NCI-H1105 treated with DMSO at 0.1 percent for 48 hours (cell line): ENCODE measurements around the gene DCAF16.

ENCODE experiments used
- DNase-seq: peaks from one replicate; lab custom pipeline; 2025; lab: John Stamatoyannopoulos, UW

DCAF16 gene

DNA sequence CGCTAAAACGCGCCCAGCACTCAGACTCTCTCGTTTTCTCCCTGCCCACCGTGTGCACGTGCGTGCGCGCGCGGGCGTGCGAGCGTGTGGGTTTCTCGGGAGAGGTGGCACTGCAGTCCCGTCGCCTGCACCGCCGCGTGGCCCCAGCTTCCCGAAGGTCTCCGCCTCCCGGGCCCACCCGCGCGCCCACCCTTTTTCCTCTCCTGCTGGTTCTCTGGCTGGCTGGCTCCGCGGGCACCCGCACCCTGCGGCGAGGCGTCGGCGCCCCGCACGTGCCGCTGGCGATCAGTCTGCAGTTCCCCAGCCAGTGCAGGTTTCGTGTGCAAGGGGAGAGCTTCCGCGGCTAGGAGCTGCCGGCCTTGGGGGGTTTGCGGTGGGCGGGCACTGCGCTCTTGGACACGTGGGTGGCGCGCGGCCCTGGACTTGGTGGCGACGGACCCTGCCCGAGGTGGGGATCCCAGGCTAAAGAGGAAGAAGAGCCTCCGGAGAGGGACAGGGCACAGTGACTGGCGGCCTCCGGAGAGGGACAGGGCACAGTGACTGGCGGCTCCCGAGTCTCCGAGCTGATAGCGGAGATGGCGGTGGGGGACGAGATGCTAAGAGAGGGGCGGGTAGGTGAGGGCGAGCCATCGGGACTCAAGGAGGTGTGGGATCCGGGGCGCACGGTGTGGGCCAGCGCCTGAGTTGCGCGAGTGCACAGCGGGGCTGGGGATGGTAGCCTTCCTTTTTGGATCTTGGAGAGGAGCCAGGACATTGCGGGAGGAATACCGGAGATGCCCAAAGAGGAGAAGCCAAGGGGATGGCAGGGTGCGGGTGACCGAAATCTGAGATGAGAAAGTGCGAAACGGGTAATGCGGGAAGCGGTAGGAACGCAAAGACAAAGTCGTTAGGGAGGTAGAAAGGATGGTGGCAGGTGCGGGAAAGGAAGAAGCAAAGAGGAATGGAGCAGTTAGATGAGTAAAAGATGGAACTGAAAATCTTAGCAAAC is 29.0 kb downstream of the DCAF16 start, which contains the start of gene FAM184B:
FAM184B (minus strand) TSS at position 322 of the 988 bp plus-strand sequence. CDS start 322 bp downstream, outside the sequence.
- DNase-seq = no peak

DNA sequence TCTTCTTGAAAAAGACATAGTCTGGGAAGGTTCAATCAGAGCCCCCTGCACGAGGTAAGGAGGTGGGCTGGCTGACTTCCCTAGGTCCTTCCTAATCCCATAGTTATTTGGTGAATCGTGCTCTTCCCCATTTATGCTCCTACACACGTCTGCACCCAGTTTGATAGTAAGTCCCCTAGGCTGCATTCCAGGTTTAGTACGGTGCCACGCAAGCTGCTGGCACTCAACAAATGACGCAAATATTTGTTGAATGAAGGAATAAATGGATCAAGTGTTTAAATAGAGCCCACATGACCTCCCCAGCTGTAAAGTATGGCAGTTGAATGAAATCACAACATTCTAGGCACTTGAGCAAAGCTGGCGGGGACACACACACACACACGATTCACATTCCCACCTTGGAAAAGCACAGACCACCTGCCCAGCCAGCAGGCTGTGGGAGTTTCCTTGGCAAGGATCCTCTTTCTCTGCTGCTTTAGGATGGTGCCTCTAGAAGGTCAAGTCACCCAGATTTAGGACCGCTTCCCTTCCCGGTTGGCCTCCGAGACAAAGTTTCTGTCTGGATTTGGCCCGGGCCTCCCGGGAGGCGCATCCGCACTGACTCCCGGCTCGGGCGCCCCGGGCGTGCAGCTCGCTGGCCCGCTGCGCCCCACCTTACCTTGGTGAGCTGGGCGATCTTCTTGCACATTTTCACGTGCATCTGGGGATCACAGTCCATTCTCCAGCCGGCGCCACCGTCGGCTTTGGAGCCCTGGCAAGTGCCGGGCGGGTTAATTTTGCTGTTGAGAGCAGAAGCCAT is 29.9 kb downstream of the DCAF16 start:
- peak; percentile 61 for DNase-seq

DNA sequence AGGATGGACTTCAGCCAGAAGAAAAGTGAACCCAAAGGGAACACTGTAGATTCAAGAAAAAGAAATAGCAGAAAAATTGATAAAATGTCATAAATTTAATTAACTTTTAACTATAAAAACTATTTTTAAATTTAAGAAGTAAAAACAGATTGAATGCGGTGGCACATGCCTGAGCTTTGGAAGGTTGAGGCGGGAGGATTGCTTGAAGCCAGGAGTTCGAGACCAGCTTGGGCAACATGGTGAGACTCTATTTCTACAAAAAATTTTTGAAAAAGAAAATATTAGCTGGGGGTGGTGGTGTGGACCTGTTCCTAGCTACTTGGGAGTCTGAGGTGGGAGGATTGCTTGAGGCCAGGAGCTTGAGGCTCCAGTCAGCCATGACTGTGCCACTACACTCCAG is 32.1 kb downstream of the DCAF16 start:
- DNase-seq = no peak

DNA sequence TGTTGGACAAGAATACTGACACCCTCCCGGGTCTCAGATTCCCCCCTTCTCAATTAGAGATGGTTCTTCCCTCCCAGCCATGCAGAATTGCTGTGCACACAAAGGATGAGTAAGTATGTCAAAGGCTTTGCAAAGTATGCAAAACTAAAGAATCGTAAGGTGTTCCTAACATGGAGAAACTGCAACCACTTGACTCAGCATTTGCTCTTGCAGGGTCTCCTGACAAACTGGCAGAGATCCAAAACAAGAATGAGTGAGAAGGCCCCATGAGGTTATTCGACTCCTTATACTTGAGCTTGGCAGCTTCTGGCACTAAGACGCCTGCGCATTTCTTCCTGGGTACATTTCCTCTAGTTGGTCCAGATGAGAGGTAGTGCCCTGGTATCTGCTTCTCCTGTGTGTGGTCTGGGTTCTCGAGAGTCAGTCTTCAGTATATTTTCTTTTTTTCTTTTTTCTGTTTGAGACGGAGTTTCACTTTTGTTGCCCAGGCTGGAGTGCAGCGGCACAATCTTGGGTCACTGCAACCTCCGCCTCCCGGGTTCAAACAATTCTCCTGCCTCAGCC is 37.3 kb downstream of the DCAF16 start:
- no peak for DNase-seq

DNA sequence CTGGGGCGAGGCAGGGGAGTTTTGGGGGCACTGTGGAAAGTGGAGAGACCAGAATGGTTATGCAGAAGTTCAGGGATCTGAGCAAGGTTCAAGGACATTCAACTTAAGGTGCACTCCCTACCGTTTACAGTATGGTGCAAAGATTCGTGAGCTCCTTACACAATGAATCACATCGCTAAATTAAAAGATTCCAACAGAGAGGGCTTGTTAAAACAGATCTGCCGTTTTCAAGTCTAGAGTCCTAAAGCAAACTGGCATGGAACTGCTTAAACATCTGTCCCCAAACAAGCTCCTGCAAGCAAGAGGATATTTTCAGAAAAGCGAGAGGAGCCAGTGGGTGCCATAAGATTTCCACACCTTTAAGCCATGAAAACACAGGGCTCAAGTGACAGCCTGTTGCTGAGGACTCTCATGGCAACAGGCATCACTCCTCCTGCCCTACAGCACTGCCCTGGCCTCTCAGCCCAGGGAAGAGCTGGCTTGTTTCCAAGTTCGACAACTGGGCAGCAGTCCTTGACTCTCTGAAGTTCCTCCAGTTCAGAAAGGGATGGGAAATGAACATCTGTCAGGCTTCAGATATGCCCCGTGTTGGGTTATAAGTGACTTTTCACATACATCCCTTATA is 39.2 kb downstream of the DCAF16 start:
- peak; percentile 36 for DNase-seq

DNA sequence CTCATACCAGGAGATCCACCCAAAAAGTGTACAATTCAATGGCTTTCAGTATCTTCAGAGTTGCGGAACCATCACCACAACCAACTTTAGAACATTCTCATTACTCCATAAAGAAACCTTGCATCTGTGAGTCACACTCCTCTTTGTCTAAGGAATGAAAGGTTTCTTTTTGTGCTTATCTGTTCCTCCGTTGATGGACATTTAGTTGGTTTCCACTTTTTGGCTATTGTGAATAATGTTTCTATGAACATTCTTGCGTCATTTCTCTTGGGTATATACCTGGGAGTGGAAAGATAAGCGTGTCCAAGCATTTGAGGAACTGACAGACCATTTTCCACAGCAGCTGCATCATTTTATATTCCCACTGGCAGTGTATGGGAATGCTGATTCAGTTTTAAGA is 39.7 kb downstream of the DCAF16 start:
- DNase-seq = no peak

DNA sequence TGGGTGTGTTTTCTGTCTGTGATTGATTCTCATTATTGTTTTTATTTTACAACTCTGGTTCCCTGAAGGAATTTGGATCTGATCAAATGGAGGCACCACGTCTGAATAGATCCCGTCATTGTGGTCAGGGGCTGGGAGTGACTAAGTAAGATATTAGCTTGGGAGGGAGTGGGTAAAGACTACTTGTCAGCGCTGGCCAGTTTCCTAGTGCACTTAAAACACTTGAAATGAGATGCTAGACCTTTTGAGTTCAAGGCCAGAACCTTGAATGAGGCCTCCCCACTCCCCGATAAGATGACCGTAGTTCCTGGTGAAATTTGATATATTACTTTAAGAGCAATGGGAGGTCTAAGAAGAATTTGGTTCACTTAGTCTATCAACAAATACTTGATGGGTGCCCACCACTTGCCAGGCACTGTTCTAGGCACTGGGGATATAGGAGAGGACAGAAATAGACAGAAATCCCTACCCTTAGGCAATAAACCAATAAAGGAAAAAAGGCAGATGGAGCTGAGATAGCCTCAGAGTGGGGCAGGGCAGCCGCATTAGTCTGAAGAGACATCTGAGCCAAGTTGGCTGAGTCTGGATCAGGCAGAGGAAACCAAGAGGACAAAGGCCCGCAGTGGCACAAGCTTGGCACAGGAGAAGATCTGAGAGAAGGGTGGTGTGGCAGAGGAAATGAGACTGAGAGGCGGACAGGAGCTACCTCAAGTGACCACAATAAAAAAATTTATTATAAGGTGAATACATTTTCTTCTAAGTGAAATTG is 41.0 kb downstream of the DCAF16 start:
- DNase-seq = no peak

DNA sequence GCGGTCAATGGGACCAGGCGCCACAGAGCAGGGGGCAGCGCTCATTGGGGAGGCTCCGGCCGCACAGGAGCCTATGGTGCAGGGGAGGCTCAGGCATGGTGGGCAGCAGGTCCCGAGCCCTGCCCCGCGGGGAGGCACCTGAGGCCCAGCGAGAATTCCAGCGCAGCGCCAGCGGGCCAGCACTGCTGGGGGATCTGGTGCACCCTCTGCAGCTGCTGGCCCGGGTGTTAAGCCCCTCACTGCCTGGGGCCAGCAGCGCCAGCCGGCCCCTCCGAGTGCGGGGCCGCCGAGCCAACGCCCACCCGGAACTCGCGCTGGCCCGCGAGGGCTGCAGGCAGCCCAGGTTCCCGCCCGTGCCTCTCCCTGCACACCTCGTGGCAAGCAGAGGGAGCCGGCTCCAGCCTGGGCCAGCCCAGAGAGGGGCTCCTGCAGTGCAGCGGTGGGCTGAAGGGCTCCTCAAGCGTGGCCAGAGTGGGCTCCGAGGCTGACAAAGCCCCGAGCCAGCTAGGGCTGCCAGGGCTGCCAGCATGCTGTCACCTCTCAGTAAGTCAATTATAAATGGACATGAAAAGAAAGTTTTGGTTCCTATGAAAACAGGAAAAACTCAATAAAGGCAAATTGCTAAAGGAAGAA is 43.6 kb downstream of the DCAF16 start:
- DNase-seq = no peak

DNA sequence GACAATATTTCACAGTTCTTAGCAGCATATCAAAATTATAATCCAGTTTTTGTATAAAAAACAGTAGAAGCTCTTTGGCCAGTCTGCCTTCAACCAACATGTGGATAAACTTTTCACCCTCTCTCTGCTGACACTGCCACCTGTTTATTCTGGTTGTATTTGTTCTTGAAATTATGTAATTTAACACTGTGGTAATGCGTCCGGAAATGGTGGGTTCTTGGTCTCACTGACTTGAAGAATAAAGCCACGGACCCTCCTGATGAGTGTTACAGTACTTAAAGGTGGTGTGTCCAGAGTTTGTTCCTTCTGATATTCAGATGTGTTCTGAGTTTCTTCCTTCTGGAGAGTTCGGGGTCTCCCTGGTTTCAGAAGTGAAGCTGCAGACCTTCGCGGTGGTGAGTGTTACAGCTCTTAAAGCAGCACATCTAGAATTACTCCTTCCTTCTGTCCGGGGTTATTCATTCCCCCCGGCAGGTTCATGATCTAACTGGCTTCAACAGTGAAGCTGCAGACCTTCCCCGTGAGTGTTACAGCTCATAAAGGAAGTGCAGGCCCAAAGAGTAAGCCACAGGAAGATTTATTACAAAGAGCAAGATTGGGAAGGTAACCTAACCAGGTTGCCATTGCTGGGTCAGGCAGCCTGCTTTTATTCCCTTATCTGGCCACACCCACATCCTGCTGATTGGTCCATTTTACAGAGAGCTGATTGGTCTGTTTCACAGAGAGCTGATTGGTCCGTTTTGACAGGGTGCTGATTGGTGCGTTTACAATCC is 44.9 kb downstream of the DCAF16 start:
- DNase-seq = no peak

DNA sequence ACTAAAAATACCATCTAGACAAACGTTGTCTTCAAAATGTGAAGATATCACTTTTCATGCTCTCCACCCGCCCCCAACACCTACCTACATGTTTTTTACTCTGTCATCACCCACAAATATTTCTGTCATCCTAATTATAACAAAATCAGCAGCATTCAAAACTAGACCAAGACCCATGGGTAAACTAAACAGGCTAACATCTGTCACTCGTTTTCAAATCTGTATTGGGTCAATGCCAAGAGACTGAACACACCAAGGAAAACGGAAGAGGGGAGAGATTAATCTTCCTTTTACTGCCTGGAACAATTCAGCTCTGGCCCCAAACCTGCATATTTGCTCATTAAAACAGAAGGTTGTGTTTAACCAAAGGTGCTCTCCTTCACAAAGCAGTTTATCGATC is 46.6 kb downstream of the DCAF16 start:
- DNase-seq = no peak

DNA sequence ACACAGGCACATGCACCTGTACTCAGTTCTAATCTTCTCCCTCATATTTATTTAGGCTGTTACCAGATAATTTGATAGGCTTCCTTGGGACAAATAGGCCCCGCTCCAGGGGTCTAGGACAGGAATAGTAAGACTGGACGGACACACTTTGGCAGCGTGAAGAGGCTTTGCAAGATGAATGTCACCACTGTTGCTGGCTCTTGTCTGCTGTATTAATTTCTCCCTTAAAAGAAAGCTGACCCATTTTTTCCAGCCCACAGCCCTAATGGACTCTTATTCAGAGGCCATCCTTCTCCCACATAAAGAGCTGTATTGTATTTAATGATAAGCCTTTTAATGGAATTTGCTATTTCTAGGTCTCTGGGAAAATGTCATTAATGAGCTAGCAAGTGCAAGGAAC is 47.1 kb downstream of the DCAF16 start:
- DNase-seq = no peak

DNA sequence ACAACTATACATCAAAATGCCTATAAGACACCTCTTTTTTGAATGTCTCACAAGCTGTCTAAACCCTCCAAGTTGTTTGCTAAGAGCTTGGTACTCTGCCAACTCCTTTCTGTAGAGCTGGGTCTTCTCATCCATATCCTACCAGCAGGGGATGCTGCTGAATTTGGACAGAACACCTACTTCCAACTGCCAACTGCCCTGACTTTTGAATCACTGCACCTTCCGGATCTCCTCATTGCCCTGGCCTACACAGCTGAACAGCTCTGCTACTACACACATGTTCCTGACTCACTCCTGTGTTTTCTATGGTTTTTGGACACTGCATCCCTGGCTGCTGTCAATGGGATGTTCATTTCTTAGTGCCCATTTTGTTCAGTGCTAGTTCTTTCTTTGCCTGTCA is 47.8 kb downstream of the DCAF16 start:
- DNase-seq = no peak

DNA sequence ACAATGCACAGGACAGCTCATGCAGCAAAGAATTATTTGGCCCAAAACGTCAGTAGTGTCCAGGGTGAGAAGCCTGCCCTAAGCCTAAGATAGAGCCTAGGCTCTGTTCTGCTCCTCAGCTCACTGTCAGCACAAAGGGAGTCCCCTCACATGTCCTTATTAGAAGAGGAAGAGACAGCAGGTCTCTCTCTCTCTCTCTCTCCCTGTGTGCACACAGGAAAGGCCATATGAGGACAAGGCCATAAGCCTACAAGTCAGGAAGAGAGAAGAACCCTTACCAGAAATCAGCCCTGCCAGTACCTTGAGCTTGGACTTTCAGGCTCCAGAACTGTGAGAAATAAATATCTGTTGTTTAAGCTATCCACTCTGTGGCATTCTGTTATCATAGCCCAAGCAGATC is 49.5 kb downstream of the DCAF16 start:
- no peak for DNase-seq

DNA sequence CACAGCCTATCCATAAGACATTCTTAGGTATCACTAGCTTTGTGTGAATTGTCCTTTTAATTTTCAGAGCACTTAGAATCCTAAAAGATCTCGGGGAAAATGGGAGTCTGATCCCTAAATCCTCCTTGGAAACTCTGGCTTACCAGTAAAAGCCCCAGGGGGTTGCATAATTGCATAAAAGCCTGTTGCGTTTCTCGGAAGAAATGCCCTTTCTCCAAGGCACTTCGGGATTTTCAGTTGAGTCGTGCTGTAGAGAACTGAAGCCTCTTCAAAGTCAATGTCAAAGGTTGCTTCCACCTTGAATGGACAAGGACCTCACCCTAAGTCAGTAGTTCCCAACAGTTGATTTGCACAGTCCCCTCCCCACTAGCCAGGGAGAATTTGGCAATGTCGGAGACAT is 49.9 kb downstream of the DCAF16 start:
- DNase-seq = no peak

DNA sequence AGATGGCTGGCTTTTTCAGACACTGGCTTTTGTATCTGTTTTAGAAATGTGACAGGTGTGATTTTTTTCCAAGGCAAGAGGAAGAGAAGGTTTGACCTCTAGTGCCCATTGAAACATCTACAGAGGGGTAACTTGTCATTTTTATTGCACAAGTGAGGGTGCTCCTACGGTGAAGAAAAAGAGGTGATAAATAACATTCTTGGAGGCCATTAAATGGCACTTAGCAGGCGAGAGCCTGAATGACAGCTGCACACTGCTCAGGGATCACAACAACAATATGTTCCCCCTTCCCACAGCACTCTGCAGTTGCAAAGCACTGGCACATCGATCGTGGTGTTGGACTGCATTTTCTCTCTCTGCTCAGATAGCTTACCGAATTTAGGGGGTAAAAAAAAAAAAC is 52.1 kb downstream of the DCAF16 start:
- peak; percentile 75 for DNase-seq

DNA sequence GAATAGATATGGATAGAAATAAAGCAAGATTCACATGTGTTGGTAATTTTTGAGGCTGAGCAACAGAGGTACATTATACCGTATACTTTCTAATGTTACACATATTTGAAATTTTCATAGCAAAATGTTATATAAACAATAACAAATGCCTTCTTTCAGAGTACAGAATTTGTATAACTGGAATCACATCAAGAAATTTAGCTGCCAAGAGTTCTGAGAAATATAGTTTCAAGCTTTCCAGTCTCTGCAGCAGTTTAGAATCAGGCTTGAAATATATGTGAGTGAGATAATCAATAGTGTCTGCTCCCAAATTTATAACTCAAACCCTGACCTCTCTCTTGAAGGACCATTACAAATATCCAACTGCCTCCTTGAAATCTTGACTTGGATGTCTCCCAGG is 52.9 kb downstream of the DCAF16 start:
- no peak for DNase-seq

DNA sequence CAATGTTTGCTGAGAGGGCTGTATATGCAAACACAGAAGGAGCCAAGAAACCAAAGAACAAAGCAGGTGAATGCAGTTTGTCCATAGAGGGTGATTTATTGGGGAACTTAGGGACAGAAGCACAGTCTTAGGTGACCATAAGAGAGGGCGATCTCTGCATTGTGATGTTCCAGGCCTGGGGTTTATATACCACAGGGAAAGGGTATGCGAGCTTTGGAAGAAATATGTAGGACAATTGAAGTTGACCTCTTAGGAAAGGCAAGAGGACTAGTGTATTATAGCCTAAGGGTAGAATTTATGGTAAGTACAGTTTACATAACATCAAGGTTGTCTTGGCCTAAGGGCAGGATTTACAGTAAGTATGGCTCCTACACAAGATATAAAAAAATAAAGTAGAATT is 56.9 kb downstream of the DCAF16 start:
- no peak for DNase-seq
